H1 (cell line): ENCODE measurements around the gene GDF3. TPM values are rescaled to one million over a fixed set of nuclear protein-coding genes. Genes with fewer than 3 reads are reported as not detected.

Source experiments
- RAD21 ChIP-seq, 2 experiments: IDR thresholded peaks in 1 of 2; conservative IDR thresholded peaks in 1 of 2; 2 replicates each; pipeline ENCODE4 v1.6.1; 2011; ENCODE audit warnings: low read depth in 2 of 2, low read length in 2 of 2, improper control_type of control experiment in 1 of 2, inconsistent platforms in 1 of 2, mild to moderate bottlenecking in 1 of 2, moderate library complexity in 1 of 2
- polyA plus RNA-seq, 7 experiments: library from polyadenylated mRNA; depleted of rRNA in 3 of 7; stranded (reverse) in 5 of 7; unstranded in 2 of 7; fragments of >200 nt in 5 of 7; fragments of 200-250 nt in 2 of 7; gene quantifications; 1 replicate in 5 of 7; 2 replicates in 1 of 7; 4 replicates in 1 of 7; pipeline versions ENCODE4 v1.2.1 to v1.2.3, GENCODE V29; 2011 to 2013; ENCODE audit warnings: missing spikeins in 2 of 7, mixed read lengths in 2 of 7
- total RNA-seq: library from RNA; stranded (reverse); fragmentation: NEBNext Ultra II Directional; extraction: Animal tissue kit (Norgen Biotek cat#: 25700); gene quantifications from 2 replicates; pipeline ENCODE4 v1.2.1, GENCODE V29; 2021

Gene GDF3
- total and polyA plus RNA-seq, 2 of the 8 experiments (the other 6 are each of a cell fraction or from before 2014, with no cell fraction given) = 4.3 to 16.8 TPM

- TF ChIP-seq RAD21 (IDR thresholded peaks at IDR 0.05 in 1 of 2, conservative IDR thresholded peaks at IDR 0.05 in 1 of 2; ENCODE audit: low read depth in 2 of 2, low read length in 2 of 2) = no peak
Measured at GRCh38 chr12:7647071-7647470, 48.5 kb downstream of the GDF3 start (continued).
